ENCODE results near the gene PLOD1.

PLOD1 gene

DNA sequence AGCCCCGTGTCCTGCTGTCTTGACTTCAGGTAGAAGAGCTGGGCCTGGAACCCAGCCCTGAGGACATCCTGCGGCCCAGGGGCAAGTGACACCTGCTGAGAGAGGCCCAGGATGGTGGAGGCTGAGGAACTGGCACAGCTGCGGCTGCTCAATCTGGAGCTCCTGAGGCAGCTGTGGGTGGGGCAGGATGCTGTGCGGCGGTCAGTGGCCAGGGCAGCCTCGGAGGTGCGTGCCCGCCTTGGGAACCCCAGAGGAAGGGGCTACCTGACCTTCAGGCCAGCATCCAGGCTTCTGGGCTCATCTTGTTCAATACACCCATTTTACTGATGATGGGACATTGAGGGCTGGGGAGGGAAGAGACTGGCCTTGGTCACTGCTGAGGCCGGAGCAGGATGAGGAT is 87.1 kb downstream of the PLOD1 start:
- DNase-seq = no peak
- Histone ChIP-seq H3K36me3 (peaks cover 36% of the 10 kb centered on the region), H3K27ac (no peak overlapping the region), H3K9me3 (ENCODE audit: severe bottlenecking) (no peaks in the 10 kb centered on the region), H3K4me3 (ENCODE audit: low read depth, low read length) (no peak overlapping the region), H3K27me3 (ENCODE audit: insufficient read depth, low read depth, severe bottlenecking) (no peaks in the 10 kb centered on the region)
- TF ChIP-seq CTCF (IDR thresholded peaks at IDR 0.05; ENCODE audit: low read depth, low read length) = no peak

DNA sequence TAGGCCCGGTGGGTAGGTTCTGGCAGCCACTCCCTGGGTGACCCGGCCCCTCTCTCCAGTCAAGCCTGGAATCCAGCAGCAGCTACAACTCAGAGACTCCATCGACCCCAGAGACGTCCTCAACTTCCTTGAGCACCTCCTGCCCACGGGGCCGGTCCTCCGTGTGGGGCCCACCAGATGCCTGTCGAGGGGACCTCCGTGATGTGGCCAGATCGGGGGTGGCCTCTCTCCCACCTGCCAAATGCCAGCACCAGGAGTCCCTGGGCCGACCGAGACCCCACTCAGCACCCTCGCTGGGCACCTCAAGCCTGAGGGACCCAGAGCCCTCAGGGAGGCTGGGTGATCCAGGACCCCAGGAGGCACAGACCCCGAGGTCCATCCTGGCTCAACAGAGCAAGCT is 87.5 kb downstream of the PLOD1 start:
- Histone ChIP-seq H3K27me3 (ENCODE audit: insufficient read depth, low read depth, severe bottlenecking) (no peaks in the 10 kb centered on the region), H3K27ac (no peak overlapping the region), H3K4me3 (ENCODE audit: low read depth, low read length) (no peak overlapping the region), H3K36me3 (peaks cover 37% of the 10 kb centered on the region), H3K9me3 (ENCODE audit: severe bottlenecking) (no peaks in the 10 kb centered on the region)
- TF ChIP-seq CTCF (IDR thresholded peaks at IDR 0.05; ENCODE audit: low read depth, low read length) = no peak
- no peak for DNase-seq
